ENCODE measurements around the gene AHNAK2.
"Not testable (repeated sequence)": the region's sequence is repeated elsewhere in the genome, so short reads cannot be mapped to it uniquely, and the experiment has no call there.

The AHNAK2 gene

DNA sequence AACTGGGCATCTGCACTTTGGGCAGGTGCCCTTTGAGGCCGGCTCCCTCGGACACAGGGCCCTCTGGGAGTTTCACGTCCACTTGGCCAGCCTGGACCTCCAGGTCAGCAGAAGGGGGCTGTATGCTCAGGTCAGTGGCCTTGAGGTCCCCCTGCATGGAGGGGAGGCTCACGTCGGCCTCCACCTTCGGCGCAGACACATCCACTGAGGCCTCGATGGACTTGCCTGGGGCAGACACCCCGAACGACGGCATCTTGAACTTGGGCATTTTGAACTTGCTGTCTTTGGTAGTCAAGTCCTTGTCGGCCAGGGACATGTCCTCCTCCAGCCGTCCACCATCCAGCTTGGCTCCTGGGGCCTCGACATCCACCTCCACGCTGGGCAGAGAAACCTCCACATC, 27.5 kb downstream of the AHNAK2 start:
- not testable (repeated sequence) for ATAC-seq

DNA sequence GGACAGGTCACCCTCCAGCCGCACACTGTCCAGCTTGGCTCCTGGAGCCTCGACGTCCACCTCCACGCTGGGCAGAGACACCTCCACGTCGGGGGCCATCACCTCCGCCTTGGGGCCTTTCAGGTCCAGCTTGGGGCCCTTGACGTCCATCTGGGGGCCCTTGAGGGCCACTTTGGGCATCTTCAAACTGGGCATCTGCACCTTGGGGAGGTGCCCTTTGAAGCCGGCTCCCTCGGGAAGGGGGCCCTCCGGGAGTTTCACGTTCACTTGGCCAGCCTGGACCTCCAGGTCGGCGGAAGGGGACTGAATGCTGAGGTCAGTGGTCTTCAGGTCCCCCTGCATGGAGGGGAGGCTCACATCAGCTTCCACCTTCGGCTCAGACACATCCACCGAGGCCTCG, 28.2 kb downstream of the AHNAK2 start:
- ATAC-seq = no peak

DNA sequence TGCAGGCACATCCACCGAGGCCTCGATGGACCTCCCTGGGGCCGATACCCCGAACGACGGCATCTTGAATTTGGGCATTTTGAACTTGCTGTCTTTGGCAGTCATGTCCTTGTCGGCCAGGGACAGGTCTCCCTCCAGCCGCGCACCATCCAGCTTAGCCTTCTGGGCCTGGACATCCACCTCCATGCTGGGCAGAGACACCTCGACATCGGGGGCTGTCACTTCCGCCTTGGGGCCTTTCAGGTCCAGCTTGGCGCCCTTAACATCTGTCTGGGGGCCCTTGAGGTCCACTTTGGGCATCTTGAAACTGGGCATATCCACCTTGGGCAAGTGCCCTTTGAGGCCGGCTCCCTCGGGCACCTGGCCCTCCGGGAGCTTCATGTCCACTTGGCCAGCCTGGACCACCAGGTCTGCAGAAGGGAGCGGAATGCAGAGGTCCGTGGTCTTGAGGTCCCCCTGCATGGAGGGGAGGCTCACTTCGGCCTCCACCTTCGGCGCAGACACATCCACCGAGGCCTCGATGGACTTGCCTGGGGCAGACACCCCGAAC, 28.7 kb downstream of the AHNAK2 start:
- not testable (repeated sequence) for ATAC-seq

DNA sequence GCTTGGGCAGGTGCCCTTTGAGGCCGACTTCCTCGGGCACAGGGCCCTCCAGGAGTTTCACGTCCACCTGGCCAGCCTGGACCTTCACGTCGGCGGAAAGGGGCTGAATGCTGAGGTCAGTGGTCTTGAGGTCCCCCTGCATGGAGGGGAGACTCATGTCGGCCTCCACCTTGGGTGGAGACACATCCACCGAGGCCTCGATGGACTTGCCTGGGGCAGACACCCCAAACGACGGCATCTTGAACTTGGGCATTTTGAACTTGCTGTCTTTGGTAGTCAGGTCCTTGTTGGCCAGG, 29.5 kb downstream of the AHNAK2 start:
- ATAC-seq = no peak

DNA sequence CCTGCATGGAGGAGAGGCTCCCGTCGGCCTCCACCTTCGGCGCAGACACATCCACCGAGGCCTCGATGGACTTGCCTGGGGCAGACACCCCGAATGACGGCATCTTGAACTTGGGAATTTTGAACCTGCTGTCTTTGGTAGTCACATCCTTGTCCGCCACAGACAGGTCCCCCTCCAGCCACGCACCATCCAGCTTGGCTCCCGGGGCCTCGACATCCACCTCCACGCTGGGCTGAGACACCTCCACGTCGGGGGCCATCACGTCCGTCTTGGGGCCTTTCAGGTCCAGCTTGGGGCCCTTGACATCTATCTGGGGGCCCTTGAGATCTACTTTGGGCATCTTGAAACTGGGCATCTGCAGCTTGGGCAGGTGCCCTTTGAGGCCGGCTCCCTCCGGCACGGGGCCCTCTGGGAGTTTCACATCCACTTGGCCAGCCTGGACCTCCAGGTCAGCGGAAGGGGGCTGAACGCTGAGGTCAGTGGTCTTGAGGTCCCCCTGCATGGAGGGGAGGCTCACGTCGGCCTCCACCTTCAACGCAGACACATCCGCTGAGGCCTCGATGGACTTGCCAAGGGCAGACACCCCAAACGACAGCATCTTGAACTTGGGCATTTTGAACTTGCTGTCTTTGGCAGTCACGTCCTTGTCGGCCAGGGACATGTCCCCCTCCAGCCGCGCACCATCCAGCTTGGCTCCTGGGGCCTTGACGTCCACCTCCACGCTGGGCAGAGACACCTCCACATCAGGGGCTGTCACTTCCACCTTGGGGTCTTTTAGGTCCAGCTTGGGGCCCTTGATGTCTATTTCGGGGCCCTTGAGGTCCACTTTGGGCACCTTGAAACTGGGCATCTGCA, 30.1 kb downstream of the AHNAK2 start:
- not testable (repeated sequence) for ATAC-seq

DNA sequence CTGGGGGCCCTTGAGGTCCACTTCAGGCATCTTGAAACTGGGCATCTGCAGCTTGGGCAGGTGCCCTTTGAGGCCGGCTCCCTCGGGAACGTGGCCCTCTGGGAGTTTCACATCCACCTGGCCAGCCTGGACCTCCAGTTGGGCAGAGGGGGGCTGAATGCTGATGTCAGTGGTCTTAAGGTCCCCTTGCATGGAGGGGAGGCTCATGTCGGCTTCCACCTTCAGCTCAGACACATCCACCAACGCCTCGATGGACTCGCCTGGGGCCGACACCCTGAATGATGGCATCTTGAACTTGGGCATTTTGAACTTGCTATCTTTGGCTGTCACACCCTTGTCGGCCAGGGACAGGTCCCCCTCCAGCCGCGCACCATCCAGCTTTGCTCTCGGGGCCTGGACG, 31.0 kb downstream of the AHNAK2 start:
- not testable (repeated sequence) for ATAC-seq

DNA sequence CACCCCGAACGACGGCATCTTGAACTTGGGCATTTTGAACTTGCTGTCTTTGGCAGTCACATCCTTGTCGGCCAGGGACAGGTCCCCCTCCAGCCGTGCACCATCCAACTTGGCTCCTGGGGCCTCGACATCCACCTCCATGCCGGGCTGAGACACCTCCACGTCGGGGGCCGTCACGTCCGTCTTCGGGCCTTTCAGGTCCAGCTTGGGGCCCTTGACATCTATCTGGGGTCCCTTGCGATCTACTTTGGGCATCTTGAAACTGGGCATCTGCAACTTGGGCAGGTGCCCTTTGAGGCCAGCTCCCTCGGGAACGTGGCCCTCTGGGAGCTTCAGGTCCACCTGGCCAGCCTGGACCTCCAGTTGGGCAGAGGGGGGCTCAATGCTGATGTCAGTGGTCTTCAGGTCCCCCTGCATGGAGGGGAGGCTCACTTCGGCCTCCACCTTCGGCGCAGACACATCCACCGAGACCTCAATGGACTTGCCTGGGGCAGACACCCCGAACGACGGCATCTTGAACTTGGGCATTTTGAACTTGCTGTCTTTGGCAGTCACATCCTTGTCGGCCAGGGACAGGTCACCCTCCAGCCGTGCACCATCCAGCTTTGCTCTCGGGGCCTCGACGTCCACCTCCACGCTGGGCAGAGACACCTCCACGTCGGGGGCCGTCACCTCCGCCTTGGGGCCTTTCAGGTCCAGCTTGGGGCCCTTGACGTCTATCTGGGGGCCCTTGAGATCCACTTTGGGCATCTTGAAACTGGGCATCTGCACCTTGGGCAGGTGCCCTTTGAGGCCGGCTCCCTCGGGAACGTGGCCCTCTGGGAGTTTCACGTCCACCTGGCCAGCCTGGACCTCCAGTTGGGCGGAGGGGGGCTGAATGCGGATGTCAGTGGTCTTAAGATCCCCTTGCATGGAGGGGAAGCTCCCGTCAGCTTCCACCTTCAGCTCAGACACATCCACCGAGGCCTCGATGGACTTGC, 31.9 kb downstream of the AHNAK2 start:
- not testable (repeated sequence) for ATAC-seq

DNA sequence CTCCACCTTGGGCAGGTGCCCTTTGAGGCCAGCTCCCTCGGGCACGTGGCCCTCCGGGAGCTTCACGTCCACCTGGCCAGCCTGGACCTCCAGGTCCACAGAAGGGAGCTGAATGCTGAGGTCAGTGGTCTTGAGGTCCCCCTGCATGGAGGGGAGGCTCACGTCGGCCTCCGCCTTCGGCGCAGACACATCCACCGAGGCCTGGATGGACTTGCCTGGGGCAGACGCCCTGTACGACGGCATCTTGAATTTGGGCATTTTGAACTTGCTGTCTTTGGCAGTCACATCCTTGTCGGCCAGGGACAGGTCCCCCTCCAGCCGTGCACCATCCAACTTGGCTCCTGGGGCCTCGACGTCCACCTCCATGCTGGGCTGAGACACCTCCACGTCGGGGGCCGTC, 32.9 kb downstream of the AHNAK2 start:
- not testable (repeated sequence) for ATAC-seq

DNA sequence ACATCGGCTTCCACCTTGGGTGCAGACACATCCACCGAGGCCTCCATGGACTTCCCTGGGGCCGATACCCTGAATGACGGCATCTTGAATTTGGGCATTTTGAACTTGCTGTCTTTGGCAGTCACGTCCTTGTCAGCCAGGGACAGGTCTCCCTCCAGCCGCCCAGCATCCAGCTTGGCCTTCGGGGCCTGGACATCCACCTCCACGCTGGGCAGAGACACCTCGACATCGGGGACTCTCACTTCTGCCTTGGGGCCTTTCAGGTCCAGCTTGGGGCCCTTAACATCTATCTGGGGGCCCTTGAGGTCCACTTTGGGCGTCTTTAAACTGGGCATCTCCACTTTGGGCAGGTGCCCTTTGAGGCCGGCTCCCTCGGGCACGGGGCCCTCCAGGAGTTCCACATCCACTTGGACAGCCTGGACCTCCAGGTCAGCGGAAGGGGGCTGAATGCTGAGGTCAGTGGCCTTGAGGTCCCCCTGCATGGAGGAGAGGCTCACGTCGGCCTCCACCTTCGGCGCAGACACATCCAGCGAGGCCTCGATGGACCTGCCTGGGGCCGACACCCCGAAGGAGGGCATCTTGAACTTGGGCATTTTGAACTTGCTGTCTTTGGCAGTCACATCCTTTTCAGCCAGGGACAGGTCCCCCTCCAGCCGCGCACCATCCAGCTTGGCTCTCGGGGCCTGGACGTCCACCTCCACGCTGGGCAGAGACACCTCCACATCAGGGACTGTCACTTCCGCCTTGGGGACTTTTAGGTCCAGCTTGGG, 33.6 kb downstream of the AHNAK2 start:
- not testable (repeated sequence) for ATAC-seq

DNA sequence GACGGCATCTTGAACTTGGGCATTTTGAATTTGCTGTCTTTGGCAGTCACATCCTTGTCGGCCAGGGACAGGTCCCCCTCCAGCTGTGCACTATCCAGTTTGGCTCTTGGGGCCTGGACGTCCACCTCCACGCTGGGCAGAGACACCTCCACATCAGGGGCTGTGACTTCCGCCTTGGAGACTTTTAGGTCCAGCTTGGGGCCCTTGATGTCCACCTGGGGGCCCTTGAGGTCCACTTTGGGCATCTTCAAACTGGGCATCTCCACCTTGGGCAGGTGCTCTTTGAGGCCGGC, 34.2 kb downstream of the AHNAK2 start:
- not testable (repeated sequence) for ATAC-seq

DNA sequence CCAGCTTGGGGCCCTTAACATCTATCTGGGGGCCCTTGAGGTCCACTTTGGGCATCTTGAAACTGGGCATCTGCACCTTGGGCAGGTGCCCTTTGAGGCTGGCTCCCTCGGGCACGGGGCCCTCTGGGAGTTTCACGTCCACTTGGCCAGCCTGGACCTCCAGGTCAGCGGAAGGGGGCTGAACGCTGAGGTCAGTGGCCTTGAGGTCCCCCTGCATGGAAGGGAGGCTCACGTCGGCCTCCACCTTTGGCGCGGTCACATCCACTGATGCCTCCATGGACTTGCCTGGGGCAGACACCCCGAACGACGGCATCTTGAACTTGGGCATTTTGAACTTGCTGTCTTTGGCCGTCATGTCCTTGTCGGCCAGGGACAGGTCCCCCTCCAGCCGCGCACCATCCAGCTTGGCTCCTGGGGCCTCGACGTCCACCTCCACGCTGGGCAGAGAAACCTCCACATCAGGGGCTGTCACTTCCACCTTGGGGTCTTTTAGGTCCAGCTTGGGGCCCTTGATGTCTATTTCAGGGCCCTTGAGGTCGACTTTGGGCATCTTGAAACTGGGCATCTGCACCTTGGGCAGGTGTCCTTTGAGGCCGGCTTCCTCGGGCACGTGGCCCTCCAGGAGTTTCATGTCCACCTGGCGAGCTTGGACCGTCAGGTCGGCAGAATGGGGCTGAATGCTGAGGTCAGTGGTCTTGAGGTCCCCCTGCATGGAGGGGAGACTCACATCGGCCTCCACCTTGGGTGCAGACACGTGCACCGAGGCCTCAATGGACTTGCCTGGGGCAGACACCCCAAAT, 34.8 kb downstream of the AHNAK2 start:
- not testable (repeated sequence) for ATAC-seq

DNA sequence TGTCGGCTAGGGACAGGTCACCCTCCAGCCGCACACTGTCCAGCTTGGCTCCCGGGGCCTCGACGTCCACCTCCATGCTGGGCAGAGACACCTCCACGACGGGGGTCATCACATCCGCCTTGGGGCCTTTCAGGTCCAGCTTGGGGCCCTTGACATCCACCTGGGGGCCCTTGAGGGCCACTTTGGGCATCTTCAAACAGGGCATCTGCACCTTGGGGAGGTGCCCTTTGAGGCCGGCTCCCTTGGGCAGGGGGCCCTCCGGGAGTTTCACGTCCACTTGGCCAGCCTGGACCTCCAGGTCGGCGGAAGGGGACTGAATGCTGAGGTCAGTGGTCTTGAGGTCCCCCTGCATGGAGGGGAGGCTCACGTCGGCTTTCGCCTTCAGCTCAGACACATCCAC, 35.6 kb downstream of the AHNAK2 start:
- ATAC-seq = no peak

DNA sequence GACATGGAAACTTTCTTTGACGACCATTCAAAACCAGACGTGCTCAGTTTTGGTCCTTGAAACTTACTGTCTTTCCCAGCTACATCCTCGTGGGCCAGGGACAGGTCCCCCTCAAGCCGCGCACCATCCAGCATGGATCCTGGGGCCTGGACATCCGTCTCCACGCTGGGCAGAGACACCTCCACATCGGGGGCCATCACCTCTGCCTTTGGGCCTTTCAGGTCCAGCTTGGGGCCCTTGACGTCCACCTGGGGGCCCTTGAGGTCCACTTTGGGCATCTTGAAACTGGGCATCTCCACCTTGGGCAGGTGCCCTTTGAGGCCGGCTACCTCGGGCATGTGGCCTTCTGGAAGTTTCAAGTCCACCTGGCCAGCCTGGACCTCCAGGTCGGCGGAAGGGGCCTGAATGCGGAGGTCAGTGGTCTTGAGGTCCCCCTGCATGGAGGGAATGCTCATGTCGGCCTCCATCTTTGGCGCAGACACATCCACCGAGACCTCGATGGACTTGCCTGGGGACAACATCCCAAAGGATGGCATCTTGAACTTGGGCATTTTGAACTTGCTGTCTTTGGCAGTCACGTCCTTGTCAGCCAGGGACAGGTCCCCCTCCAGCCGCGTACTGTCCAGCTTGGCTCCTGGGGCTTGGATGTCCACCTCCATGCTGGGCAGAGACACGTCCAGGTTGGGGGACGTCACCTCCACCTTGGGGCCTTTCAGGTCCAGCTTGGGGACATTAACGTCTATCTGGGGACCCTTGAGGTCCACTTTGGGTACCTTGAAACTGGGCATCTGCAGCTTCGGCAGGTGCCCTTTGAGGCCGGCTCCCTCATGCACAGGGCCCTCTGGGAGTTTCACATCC, 36.4 kb downstream of the AHNAK2 start:
- ATAC-seq = no peak

DNA sequence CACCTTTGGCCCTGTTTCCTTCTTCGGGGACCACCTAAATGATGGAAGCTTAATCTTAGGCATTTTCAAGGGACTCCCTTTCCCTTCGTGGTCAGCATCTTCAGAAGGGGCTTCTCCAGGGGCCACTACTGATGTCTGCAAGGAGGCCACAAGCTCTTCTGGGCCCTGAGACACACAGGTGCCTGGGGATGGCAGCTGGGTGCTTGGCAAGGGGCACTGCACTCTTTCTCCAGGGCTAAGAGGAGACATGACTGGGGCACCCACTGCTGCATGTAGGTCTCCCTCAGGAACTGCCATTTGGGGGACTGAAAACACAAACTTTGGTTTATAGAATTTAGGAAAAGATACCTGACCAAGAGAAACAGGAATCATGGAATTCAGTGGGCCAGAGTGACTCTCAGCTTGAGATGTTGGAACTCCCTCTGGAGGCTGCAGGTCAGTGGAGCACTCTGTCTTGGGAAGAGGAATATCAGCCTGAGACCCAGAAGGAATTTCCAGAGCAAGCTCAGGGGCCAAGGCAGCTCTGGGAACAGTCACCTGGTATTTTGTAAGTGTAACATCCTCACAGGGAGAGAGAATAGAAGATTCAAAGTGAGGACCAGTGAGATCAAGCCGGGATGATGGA, 37.5 kb downstream of the AHNAK2 start:
- ATAC-seq = no peak

DNA sequence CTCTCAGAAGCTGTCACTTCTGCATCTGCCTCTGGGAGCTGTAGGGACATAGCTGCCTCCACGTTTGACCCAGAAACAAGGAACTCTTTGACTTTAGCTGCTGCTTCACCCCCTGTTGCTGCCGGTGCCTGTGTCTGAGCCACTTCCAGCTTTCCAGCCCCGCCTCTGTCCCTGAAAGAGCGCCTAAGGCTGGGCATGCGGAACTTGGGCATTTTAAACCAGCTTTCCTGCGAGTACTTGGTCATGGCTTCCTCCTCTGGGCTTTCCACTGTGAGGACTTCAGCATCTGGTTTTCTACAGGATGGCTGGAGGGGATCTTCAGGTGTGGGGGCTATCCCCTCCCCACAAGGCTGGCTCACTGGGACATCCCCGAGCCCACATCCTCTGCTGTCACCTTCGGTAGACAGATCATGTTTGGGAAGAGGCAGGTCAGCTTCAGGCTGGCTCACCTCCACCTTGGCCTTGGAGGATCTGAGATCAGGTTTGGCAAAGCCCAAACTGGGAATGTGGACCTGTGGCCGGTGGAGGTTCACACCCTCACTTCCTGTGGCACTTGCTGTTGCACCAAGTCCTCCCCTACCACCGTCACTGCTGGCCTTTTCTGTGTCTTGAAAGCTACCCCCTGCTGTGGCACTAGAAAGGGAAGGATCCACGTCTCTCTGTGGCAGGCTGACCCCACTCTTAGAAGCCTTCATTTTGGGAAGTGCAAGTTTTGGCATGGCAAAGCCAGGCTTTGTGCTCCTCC, 38.3 kb downstream of the AHNAK2 start:
- ATAC-seq = no peak

DNA sequence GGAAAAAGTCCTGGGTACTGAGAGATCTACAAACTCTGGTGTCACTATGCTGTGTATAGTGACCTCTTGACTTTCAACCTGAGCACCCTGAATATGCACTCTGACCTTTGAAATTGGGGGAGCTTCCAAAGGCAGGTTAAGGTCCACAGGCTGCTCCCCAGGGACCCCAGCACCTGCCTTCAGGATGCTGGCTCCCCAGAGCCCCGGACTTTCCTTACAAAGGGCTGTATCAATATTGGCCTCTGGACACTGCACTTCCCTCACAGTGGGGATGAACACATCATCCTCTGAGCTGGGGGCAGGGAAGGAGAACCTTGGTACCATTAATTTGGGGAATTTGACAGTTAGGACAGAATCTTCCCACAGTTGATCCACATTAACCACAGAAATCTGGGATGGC, 39.2 kb downstream of the AHNAK2 start:
- no peak for ATAC-seq

DNA sequence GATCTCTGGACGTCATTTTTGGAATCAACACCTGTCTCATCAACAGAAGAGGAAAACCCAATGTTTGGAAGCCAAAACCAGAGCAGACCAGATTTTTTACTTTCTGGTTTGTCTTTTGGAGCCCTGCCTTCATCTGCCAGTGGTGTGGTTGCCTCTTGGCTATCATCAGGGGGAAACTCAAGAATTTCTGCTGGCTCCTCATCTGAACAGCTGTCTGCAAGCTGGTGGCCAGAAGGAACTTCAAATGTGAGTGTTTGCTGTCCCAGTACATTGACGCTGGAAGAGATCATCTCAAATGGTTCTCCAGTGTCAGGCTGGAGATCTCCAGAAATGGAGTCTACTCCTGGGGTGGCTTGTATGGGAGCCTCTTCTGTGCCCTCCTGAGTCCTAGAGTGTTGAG, 39.7 kb downstream of the AHNAK2 start:
- ATAC-seq = no peak

DNA sequence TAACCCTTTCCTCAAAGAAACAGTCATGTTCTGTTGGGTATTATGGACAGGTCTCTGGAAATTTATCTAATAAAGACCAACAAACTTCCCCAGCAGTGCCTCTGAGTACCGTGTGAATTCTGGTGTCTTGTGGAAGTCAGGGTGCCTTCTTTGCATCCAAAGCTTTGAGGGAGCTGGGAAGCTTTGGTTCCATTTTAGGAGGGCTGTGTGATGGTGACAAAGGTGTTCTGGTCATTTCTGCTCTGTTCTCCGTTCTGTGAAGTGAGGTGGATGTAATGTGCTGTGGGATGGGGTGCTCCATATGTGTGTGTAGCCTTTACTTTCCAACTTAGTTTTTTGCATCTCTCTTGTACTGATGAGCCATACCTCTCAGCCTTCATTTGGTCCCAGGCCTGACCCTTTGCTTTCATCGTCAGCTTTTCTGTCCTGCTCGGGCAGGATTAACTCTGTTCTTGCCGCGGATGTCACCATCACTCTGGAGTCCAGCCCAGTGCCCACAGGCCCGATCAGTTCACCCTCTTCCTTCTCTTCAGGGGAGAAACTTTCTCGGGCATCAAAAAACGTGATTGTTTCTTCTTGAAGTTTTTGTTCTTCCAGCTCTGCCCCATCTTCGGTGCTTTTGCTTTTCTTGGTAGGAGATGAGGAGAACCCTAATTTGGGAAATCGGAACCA, 40.3 kb downstream of the AHNAK2 start:
- ATAC-seq = no peak

DNA sequence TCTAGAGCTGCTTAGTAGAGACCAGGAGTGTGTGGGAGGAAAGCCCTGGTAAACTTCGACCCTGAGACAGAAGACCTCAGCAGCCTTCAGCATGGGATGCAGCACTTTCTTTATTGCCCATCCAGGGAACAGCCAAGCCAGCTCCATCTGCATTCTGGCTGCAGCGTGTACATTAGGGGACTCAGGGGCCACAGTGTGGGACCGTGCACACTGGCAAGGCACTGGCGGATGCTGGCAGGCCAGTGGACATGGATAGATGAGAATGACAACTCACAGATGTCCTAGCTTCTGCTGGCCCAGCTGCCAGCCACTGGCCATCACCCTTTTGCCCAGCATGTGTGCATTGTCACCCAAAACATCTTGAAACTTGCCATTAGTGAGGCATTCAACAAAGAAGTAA, 41.0 kb downstream of the AHNAK2 start:
- ATAC-seq = no peak
